ENCODE measurements around the gene HIPK2.

The HIPK2 gene

DNA sequence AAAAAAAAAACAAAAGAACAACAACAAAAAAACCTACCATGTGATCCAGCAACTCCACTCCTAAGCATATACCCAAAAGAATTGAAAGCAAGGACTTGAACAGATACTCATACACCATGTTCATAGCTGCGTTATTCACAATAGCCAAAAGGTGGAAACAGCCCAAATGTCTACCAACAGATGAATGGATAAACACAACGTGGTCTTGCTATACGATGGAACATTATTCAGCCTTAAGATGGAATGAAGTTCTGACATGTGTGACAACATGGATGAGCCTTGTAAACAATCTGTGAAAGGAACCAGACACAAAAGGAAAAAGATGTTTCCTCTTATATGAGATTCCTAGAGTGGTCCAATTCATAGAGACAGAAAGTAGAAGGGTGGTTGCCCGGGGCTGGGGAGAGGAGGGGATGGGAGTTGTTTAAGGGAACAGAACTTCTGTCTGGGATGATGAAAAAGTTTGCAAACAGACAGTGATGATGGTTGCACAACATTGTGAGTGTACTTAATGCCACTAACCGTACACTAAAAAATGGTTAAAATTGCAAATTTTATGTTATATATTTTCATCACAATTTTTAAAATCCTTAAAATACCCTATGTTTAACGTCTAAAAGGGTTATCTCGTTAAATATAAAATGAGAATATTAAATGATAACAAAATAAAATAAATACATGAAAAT lies 242.7 kb downstream of the HIPK2 start:
- no peak for DNase-seq (ENCODE audit: low read depth)

GRCh38 chr7:139534096-139534495 lies 243.7 kb downstream of the HIPK2 start:
- DNase-seq (ENCODE audit: low read depth), result no peak

- DNase-seq (ENCODE audit: low read depth), result no peak
These were observed 245.1 kb downstream of the HIPK2 start for GRCh38 chr7:139532636-139533155.

DNA sequence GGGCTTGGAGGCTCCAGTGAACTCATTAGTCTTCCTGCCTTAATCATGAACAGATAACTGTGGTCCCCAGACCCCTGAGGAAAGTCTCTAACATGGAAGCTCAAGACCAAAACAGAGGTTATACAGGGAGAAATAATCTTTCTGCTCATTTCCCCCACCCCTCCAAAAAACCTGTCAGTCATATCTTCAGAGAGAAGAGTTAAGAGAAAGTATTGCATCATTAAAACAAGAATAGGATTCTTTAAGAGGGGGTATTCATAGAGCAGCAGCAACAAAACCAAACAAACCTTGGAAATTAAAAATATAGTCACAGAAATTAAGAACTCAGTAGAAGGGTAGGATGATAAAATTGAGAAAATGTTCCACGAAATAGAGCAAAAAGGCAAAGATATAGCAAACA lies 246.7 kb downstream of the HIPK2 start:
- DNase-seq (ENCODE audit: low read depth), result no peak

DNA sequence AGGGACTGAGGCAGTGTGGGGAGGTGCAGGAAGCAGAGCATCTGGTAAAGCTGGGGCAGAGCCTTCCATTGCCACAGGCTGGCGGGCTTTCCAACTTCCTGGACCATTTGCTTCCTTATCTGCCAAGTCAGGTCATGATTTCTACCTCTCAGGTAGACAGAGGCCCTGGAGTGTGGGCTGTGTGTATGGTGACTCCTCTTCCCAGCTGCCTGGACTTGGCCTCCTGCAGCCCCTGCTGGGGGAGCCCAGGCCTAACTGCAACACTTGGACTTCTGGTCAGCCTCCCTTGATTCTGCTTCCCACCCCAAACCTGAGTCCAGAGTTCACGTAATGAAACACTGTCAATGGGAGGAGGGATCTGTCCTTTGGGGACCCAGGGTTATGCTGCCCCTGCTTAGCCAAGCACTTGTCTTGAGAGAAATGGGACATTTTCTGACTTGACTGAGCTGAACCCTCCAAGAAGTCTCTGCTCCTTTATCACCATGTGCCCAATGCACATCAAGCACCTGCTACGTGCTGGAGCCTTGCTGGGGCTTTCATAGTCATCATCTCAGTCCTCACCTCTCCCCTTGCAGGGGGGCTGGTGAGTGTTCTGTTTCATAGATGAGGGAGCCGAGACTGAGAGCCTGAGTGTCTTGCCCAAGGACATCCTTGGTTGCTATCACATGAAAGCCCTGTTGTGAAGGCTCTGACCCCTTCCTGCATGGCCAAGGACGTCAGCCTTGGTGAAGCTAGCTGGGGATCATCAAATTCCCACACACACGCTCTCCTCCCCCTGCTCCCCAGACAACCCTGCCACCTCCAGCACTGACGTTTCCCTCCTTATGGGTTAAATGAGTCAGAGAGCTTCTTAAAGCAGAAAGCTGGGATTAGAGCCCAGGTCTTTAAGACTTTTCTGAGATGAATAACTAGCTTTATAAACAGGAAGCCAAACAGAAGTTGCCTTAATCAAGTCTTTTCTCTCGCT lies 250.9 kb downstream of the HIPK2 start:
- no peak for DNase-seq (ENCODE audit: low read depth)

GRCh38 chr7:139525750-139526149 lies 252.0 kb downstream of the HIPK2 start:
- DNase-seq (ENCODE audit: low read depth), result no peak

DNA sequence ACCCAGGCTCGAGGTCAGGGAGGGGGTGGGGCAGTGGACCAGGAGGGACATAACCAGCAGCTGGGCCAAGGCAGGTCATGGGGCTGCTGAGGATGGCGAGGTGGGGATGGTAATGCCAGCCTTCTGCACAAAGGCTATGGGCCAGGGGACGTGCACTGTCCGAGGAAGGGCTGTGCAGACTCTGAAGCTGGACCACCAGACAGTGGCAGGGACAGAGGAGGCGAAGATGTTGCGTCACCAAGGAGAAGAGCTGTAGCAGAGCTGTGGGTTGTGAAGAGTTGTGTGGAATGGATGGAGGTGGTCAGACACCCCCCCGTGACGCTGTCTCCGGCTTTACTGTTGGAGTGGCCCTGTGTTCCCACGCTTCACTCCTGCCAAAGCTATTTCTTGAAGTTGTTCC lies 252.6 kb downstream of the HIPK2 start:
- DNase-seq (ENCODE audit: low read depth), result no peak

DNA sequence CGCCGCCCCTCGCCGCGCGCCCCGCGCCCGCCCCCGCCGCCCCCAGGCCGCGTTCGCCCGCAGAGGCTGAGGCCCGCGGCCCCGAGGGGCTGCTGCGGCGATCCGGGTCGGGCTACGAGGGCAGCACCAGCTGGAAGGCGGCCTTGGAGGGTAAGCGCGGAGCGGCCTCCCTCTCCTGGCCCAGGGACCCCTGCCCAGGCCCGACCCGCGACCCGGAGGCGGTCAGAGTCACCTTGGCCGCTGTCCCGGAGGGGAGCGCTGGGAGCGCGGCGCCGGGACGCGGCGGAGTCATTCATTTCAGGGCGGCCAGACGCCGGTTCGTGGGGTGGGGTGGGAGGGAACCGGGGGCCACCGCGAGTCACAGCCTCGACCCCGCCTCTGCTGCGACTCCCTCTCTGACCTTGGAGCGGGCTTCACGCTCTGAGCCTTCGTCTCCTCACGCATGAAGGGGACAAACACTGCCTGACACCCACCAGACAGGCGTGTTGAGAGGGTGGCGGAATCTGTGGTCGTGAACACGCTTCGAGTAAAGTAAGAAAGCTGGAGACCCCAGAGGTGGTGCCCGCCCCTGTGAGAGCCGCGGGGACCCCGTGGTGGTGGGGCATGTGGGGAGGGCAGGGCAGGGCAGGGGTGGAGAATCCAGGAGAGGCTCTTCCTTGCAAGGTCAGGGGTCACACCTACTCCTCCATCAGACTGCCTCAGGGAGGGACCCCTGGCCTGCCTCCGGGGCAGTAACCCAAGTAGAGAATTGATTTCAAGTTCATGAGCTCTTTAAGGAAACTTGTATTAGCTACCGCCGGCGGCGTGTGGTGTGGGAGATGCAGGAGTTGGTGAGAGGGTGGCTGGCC lies 253.6 kb downstream of the HIPK2 start:
- DNase-seq (ENCODE audit: low read depth), result no peak

GRCh38 chr7:139523199-139523941 lies 254.4 kb downstream of the HIPK2 start, which contains the start of gene CLEC2L:
TSS of gene CLEC2L (plus strand) at chr7:139523685. CDS start at chr7:139523928, 243 bp downstream.
- DNase-seq (ENCODE audit: low read depth), result no peak

DNA sequence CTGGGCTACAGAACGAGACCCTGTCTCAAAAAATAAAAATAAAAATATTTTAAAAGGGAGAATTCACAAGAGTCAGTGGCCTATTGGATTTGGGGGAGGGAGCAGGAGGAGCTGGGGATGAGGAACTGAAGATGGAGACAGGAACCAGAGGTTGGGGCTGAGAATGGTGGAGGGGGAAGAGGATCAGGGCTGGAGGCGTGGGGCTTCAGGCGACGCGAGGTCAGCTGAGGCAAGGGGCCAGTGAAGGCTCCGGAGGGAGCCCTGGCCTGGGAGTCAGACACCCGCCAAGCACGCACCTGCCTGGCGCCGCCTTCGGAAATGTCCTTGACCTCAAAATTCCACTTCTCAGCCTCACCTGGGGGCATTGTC lies 255.0 kb downstream of the HIPK2 start:
- DNase-seq (ENCODE audit: low read depth), result no peak

- no peak for DNase-seq (ENCODE audit: low read depth)
These were observed 256.4 kb downstream of the HIPK2 start for GRCh38 chr7:139521439-139521838.

DNA sequence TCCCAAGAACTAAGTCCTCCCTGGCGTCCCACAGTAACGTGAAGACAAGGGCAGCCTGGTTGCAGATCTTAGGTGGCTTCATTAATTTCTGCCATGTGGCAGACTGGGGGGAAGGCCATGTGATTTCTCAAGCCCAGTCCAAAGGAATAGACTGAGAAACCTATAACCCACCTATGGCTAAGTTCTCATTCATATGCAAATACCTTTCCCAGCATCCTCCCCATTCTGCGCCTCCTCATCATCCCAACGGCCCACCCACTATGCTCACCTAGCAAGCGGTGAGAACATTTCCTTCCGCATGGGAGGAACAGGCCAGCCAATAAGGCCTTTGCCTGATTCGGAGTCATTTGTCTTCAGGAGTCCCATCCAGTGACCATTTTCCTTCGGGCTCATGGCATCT lies 262.5 kb downstream of the HIPK2 start:
- no peak for DNase-seq (ENCODE audit: low read depth)

All from CMK (cell line).